ENCODE results near the gene ATAD1.

GRCh38 chr10:87849001-87849400 lies 31.0 kb upstream of the ATAD1 start:
- TF ChIP-seq CTCF (conservative IDR thresholded peaks at IDR 0.05 in 1 of 2, IDR thresholded peaks at IDR 0.05 in 1 of 2; ENCODE audit: low read depth in 1 of 2, low read length in 2 of 2) (no peak), EZH2 (IDR thresholded peaks at IDR 0.05; ENCODE audit: low read length, missing control alignments) (no peak)

Measured in fibroblast of lung (primary cell).